Measurements from ENCODE around the gene CTSZ. TPM values are rescaled to one million over a fixed set of nuclear protein-coding genes. Genes with fewer than 3 reads are reported as not detected.

Gene CTSZ
- total and polyA plus RNA-seq, 8 donors, result 92.2 to 479 (median 109) TPM

DNA sequence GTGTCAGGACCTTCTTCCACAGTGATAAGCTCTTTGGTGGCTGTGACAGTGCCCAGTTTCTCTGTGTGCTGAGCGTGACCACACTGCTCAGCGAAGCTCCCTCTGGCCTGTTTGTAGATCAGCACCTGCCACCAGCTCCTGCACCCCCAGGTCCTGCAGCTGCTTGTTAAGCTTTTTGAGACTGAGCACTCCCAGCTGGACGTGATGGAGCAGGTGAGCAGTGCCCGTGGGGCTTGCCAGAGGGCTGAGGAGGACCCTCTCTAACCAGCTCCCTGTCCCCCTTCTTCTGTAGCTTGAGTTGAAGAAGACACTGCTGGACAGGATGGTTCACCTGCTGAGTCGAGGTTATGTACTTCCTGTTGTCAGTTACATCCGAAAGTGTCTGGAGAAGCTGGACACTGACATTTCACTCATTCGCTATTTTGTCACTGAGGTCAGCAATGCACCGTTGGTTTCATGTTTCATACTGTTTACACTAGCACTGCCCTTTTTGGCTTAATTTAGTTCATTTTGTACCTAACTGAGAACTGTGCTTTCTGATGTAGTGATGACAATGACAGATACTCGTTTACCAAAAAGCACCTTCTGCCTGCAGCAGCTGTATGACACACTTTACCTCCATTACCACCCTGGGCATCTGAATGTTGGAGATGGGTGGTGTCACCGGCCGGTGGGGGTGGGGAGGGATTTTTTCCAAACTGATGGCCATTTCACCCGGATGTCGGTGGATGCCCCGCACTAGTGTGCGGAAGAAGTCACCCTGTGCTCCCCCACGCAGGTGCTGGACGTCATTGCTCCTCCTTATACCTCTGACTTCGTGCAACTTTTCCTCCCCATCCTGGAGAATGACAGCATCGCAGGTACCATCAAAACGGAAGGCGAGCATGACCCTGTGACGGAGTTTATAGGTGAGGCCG, 13.5 kb downstream of the CTSZ start:
- H3K27ac ChIP-seq, result no peak overlapping the region
- no peaks in the 10 kb centered on the region for H3K27me3 ChIP-seq
- H3K36me3 ChIP-seq, result peaks cover 0 to 100% of the 10 kb centered on the region in 2 donors
- TF ChIP-seq CTCF (IDR thresholded peaks at IDR 0.05), result no peak
- no peak for DNase-seq
- intact Hi-C loops (cut with DNase I), result no loop called here
- H3K4me1 ChIP-seq, result no peaks in the 10 kb centered on the region
- H3K9me3 ChIP-seq, result no peaks in the 10 kb centered on the region
- H3K4me3 ChIP-seq, result no peak overlapping the region
- no peak for ATAC-seq

- H3K36me3 ChIP-seq, result peaks cover 0 to 100% of the 10 kb centered on the region in 2 donors
- no peak for ATAC-seq
- intact Hi-C loops (cut with DNase I), result no loop called here
- no peak overlapping the region for H3K4me3 ChIP-seq
- H3K27me3 ChIP-seq, result no peaks in the 10 kb centered on the region
- H3K4me1 ChIP-seq, result no peaks in the 10 kb centered on the region
- no peaks in the 10 kb centered on the region for H3K9me3 ChIP-seq
- no peak for DNase-seq
- no peak for TF ChIP-seq CTCF (IDR thresholded peaks at IDR 0.05)
- H3K27ac ChIP-seq, result no peak overlapping the region
These were observed 14.1 kb downstream of the CTSZ start for GRCh38 chr20:58992911-58993310.

GRCh38 chr20:58991715-58992114, 15.3 kb downstream of the CTSZ start:
- no peak overlapping the region for H3K4me3 ChIP-seq
- intact Hi-C loops (cut with DNase I), result no loop called here
- H3K27ac ChIP-seq, result no peak overlapping the region
- DNase-seq (no peak), ATAC-seq (no peak)
- H3K4me1 ChIP-seq, result no peaks in the 10 kb centered on the region
- no peaks in the 10 kb centered on the region for H3K9me3 ChIP-seq
- H3K36me3 ChIP-seq, result peaks cover 0 to 100% of the 10 kb centered on the region in 2 donors
- no peaks in the 10 kb centered on the region for H3K27me3 ChIP-seq
- no peak for TF ChIP-seq CTCF (IDR thresholded peaks at IDR 0.05)

GRCh38 chr20:58990651-58991445, 16.2 kb downstream of the CTSZ start:
- DNase-seq (no peak), ATAC-seq (no peak)
- no peak for TF ChIP-seq CTCF (IDR thresholded peaks at IDR 0.05)
- intact Hi-C loops (cut with DNase I), result no loop called here
- H3K4me3 ChIP-seq, result no peak overlapping the region
- H3K4me1 ChIP-seq, result no peaks in the 10 kb centered on the region
- no peaks in the 10 kb centered on the region for H3K9me3 ChIP-seq
- H3K27ac ChIP-seq, result no peak overlapping the region
- H3K27me3 ChIP-seq, result no peaks in the 10 kb centered on the region
- H3K36me3 ChIP-seq, result peaks cover 0 to 100% of the 10 kb centered on the region in 2 donors

DNA sequence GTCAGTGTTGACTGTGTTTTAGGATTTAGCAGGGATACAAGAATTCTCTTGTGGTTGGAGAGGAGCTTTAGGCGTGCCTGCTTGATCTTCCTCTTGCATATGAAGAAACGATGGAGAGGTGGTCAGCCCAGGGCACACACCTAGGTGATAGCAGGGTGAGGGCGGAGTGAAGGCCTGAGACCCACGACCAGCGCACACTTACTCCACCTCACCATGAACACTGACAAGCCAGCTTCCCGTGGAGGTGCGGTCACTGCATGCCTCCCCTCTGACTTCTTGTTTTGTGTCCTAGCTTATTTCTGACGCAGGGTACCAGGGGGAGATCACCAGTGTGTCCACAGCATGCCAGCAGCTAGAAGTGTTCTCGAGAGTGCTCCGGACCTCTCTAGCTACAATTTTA, 17.9 kb downstream of the CTSZ start:
- TF ChIP-seq CTCF (IDR thresholded peaks at IDR 0.05), result no peak
- Histone ChIP-seq H3K27me3 (no peaks in the 10 kb centered on the region), H3K9me3 (no peaks in the 10 kb centered on the region), H3K4me1 (peaks cover 0 to 13% of the 10 kb centered on the region in 2 donors), H3K36me3 (peaks cover 0 to 84% of the 10 kb centered on the region in 2 donors), H3K4me3 (no peak overlapping the region), H3K27ac (no peak overlapping the region)
- no peak for ATAC-seq
- intact Hi-C loops (cut with DNase I), result no loop called here
- no peak for DNase-seq

Data from left lung (tissue), 10 donors.